Fibroblast of pulmonary artery (primary cell): ENCODE data around the gene POLR2E.

Experiments used
- DNase-seq: peaks from one replicate; pipeline ENCODE4 v3.0.0-alpha.2; 2010; ENCODE audit warnings: low read depth
- H3K4me3 ChIP-seq: replicated peaks from 2 replicates; pipeline ENCODE4 v1.5.1; 2011; ENCODE audit warnings: low read depth, mild to moderate bottlenecking, control low read depth, low read length, moderate library complexity
- CTCF ChIP-seq: IDR thresholded peaks from 2 replicates; pipeline ENCODE4 v1.5.1; 2011; ENCODE audit warnings: mild to moderate bottlenecking, control low read depth, low read length, inconsistent platforms; ENCODE audit errors: missing control alignments

The POLR2E gene

DNA sequence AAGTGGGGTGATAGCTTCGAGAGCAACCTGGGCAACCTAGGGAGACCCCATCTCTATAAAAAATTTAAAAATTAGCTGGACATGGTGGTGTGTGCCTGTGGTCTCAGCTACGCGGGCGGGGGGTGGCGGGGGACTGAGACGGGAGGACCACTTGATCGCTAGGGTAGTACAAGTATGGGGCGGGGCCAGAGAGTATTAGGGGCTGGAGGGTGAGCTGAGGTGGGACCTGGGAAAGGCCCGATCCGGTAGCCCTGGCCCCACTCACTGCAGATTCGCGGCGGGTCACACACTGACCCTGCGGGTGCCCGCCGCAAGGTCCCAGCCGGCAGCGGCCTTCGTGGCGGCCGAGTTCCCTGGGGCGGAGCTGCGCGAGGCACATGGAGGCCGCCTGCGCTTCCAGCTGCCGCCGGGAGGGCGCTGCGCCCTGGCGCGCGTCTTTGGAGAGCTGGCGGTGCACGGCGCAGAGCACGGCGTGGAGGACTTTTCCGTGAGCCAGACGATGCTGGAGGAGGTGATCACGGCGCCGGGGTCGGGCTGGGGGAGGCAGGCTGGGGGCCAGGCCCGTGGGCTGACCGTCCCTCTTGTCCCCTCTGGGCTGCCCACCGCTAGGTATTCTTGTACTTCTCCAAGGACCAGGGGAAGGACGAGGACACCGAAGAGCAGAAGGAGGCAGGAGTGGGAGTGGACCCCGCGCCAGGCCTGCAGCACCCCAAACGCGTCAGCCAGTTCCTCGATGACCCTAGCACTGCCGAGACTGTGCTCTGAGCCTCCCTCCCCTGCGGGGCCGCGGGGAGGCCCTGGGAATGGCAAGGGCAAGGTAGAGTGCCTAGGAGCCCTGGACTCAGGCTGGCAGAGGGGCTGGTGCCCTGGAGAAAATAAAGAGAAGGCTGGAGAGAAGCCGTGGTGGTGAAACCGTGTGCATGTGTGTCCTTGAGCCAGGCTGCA is 30.2 kb downstream of the POLR2E start:
- TF ChIP-seq CTCF = peak; percentile 52
- H3K4me3 ChIP-seq = no peak overlapping the region
- peak; percentile 72 for DNase-seq

GRCh38 chr19:1063909-1064660 is 31.1 kb downstream of the POLR2E start:
- no peak for TF ChIP-seq CTCF
- H3K4me3 ChIP-seq = no peak overlapping the region
- DNase-seq = no peak

DNA sequence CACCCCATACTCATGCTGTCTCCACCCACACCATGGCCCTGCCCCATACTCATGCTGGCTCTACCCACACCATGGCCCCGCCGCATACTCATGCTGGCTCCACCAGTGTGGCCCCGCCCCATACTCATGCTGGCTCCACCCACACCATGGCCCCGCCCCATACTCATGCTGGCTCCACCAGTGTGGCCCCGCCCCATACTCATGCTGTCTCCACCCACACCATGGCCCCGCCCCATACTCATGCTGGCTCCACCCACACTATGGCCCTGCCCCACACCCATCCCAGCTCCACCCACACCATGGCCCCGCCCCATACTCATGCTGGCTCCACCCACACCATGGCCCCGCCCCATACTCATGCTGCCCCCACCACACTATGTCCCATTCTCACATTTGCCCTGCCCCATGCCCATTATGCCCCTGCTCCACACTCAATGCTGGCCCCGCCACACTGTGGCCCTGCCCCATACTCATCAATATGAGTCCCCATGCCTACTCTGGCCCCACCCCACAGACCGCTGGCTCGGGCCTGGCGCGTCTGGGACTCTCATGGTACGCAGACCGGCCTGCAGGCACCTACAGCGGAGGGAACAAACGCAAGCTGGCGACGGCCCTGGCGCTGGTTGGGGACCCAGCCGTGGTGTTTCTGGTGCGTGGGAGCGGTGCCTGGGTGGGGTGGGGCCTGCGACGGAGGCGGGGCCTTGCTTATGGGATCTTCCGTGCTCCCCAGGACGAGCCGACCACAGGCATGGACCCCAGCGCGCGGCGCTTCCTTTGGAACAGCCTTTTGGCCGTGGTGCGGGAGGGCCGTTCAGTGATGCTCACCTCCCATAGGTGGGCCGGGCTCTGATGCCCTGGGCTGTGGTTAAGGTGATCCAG is 31.9 kb downstream of the POLR2E start:
- no peak overlapping the region for H3K4me3 ChIP-seq
- no peak for TF ChIP-seq CTCF
- no peak for DNase-seq

DNA sequence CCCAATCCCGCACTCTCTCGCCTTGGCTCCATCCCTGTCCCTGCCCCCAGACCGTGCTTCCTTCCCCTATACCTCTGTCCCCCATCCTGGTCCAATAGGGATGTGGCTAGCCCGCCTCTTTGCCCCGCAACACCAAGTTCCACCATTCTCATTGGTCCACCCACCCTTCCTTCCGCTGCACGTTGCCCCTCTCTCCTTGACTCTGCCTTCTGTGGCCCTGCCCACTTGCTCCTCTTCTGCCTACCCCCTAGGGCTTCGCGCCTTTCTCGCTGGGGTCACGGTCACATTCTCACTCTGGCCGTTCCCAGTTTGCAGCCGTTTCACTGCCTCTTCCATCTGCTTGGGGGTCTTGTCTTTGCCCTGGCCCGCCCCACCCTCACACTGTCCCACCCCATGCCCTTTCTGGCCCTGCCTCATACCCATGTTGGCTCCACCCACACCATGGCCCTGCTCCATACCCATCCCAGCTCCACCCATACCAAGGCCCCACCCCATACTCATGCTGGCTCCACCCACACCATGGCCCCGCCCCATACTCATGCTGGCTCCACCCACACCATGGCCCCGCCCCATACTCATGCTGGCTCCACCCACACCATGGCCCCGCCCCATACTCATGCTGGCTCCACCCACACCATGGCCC is 32.7 kb downstream of the POLR2E start:
- no peak overlapping the region for H3K4me3 ChIP-seq
- no peak for TF ChIP-seq CTCF
- DNase-seq = no peak

- no peak overlapping the region for H3K4me3 ChIP-seq
- no peak for DNase-seq
- TF ChIP-seq CTCF = no peak
Measured at GRCh38 chr19:1061987-1062386, 33.2 kb downstream of the POLR2E start.

- TF ChIP-seq CTCF = no peak
- DNase-seq = no peak
- H3K4me3 ChIP-seq = no peak overlapping the region
Measured at GRCh38 chr19:1060689-1061088, 34.5 kb downstream of the POLR2E start.
